ENCODE results near the gene LMO2. TPM values are rescaled to one million over a fixed set of nuclear protein-coding genes. Genes with fewer than 3 reads are reported as not detected.
A peak's percentile ranks its signal among the peaks of the same experiment; 100 is the strongest.
"Not testable (repeated sequence)": the region's sequence is repeated elsewhere in the genome, so short reads cannot be mapped to it uniquely, and the experiment has no call there.

The LMO2 gene
- polyA plus RNA-seq (2013, experiment 1 of 2), result 149 TPM
- polyA plus RNA-seq (2013, experiment 2 of 2), result 134 TPM

DNA sequence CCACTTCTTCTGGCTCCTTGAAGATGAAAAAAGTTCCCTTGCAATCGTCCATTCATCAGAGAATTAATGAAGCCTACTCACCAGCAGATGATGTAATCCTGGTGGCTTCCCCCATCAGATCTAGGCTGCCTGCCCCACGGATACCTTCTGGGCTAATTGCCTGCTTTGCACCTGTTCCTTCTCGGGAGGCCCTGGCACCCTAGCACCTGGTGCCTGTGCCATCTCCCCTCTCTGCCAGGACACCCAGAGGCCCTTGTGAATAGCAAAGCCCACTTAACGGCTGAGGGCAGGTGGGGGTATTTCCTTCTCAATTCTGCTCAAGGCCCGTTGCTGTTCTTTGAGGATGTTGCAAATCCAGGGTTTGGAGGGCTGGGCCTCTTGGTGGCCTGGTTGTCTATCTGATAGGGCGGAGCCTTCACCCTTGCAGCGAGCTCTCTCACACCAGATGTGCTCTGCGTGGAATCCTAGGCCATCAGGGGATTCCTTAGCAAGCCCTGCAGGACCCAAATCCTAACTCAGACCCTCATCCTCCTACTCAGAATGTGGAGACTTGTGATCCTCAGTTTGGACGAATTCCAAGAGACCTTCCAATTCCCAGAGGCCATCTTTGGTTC lies at the start of gene LMO2:
Gene LMO2 (minus strand): TSS at position 363 of the 614 bp plus-strand sequence. CDS start 22,360 bp downstream, outside the sequence.
- Histone ChIP-seq H3K36me3 (ENCODE audit: control insufficient read depth, insufficient read depth, low read length) (no peaks in the 10 kb centered on the region), H3K9me3 (ENCODE audit: control insufficient read depth, low read length) (no peaks in the 10 kb centered on the region), H3K27ac (ENCODE audit: low read depth, low read length, severe bottlenecking) (peak within 1 kb of the TSS; percentile 84), H3K4me3 (ENCODE audit: extremely low read depth, insufficient read depth, low read length, poor library complexity, severe bottlenecking) (no peak within 1 kb of the TSS), H3K4me1 (ENCODE audit: control insufficient read depth, insufficient read depth, low read length, poor library complexity, severe bottlenecking) (peaks cover 44% of the 10 kb centered on the region)
- WGBS, 2 experiments (ENCODE audit: insufficient coverage in 2 of 2), result 85 to 93% methylated on average over 8 to 9 of the region's 9 CpGs

DNA sequence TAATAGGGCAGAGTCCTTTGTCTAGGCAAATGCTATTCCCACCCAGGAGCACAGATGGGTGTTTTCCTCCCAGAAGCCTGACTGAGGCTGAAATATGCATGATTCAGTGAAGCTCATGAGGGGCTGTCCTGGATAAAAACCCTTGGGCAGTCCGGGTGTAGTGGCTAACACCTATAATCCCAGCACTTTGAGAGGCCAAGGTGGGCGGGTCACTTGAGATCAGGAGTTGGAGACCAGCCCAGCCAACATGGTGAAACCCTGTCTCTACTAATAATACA lies 48.6 kb upstream of the LMO2 start:
- H3K27ac ChIP-seq (ENCODE audit: low read depth, low read length, severe bottlenecking), result no peak overlapping the region
- WGBS, 2 experiments (ENCODE audit: insufficient coverage in 2 of 2), result 80 to 83% methylated on average over 2 of the region's 2 CpGs
- H3K36me3 ChIP-seq (ENCODE audit: control insufficient read depth, insufficient read depth, low read length), result no peaks in the 10 kb centered on the region
- H3K9me3 ChIP-seq (ENCODE audit: control insufficient read depth, low read length), result no peaks in the 10 kb centered on the region
- H3K4me3 ChIP-seq (ENCODE audit: extremely low read depth, insufficient read depth, low read length, poor library complexity, severe bottlenecking), result no peak overlapping the region
- peaks cover 78% of the 10 kb centered on the region for H3K4me1 ChIP-seq (ENCODE audit: control insufficient read depth, insufficient read depth, low read length, poor library complexity, severe bottlenecking)

DNA sequence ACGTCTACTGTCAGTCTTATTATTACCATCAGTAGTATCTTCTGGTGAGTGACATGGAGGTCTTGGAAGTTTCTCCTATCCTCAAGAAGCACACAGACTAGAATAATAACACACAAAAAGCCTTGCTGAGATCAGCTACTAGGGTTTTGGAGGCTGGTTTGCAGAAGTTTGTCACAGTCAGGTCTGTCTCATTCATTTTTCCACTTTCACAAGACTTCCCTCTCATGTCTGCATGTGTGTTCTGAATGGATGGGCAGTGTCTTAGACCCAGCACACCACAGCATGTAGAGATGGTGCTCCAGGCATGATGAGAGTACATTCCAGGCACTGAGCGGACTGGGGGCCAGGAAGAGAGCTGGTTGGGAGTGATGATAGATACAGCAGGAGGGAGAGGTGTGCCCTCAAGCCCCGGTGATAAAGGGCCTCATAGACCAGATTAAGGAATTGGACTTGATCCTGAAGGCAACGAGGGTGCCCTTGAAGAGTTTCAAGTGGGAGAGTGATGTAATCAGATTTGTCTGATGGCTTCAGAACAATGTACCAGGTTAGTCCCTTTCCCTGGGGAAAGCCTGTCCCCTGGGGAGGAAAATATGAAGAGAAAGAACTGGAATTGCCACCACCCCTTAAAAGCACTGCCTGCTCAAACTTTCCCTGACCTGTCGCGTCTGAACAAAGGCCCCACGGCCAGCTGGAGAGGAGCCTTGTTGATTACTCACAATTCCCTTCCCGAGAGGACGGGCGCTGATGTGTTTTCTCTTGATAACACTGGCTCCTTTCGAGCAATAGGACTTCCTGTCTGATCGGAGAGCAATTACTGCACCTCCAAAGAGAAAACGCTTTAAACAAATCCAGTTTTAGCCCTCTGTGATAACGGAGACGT lies 45.1 kb upstream of the LMO2 start:
- no peaks in the 10 kb centered on the region for H3K36me3 ChIP-seq (ENCODE audit: control insufficient read depth, insufficient read depth, low read length)
- no peak overlapping the region for H3K4me3 ChIP-seq (ENCODE audit: extremely low read depth, insufficient read depth, low read length, poor library complexity, severe bottlenecking)
- 55 to 64% methylated on average over 7 to 10 of the region's 15 CpGs for whole genome bisulfite sequencing, 2 experiments (ENCODE audit: insufficient coverage in 2 of 2)
- peaks cover 68% of the 10 kb centered on the region for H3K4me1 ChIP-seq (ENCODE audit: control insufficient read depth, insufficient read depth, low read length, poor library complexity, severe bottlenecking)
- H3K27ac ChIP-seq (ENCODE audit: low read depth, low read length, severe bottlenecking), result peak overlapping the region; percentile 88
- peaks cover 7% of the 10 kb centered on the region for H3K9me3 ChIP-seq (ENCODE audit: control insufficient read depth, low read length)

GRCh38 chr11:33935461-33936456 lies 43.9 kb upstream of the LMO2 start:
- peaks cover 58% of the 10 kb centered on the region for H3K4me1 ChIP-seq (ENCODE audit: control insufficient read depth, insufficient read depth, low read length, poor library complexity, severe bottlenecking)

DNA sequence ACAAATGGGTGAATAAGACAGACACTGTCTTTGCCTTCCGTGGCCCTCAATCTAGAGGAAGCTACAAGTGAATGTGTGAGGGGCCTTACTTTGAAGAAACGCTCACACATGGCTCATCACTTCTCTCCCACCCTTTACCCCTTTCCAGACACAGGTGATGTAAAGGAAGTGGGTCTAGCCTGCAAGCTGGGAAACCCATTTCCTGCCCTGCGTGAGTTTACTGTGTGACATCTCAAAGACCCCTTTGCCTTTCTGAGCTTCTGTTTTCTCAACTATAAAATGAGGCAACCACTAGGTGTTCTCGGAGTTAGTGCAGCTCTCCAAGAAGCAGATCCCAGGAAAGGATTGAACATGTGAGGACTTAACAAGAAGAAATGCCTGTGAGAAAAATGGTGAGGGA lies 43.1 kb upstream of the LMO2 start:
- Histone ChIP-seq H3K36me3 (ENCODE audit: control insufficient read depth, insufficient read depth, low read length) (no peaks in the 10 kb centered on the region), H3K4me3 (ENCODE audit: extremely low read depth, insufficient read depth, low read length, poor library complexity, severe bottlenecking) (no peak overlapping the region), H3K4me1 (ENCODE audit: control insufficient read depth, insufficient read depth, low read length, poor library complexity, severe bottlenecking) (peaks cover 54% of the 10 kb centered on the region), H3K9me3 (ENCODE audit: control insufficient read depth, low read length) (peaks cover 21% of the 10 kb centered on the region), H3K27ac (ENCODE audit: low read depth, low read length, severe bottlenecking) (no peak overlapping the region)
- 100% methylated on average over 1 to 2 of the region's 4 CpGs for WGBS, 2 experiments (ENCODE audit: insufficient coverage in 2 of 2)

More at GRCh38 chr11:33935461-33936456, 43.9 kb upstream of the LMO2 start:
- H3K9me3 ChIP-seq (ENCODE audit: control insufficient read depth, low read length), result peaks cover 19% of the 10 kb centered on the region
- WGBS, 2 experiments (ENCODE audit: insufficient coverage in 2 of 2), result 77 to 88% methylated on average over 11 to 13 of the region's 14 CpGs
- no peaks in the 10 kb centered on the region for H3K36me3 ChIP-seq (ENCODE audit: control insufficient read depth, insufficient read depth, low read length)
- H3K4me3 ChIP-seq (ENCODE audit: extremely low read depth, insufficient read depth, low read length, poor library complexity, severe bottlenecking), result no peak overlapping the region
- peak overlapping the region; percentile 88 for H3K27ac ChIP-seq (ENCODE audit: low read depth, low read length, severe bottlenecking)

DNA sequence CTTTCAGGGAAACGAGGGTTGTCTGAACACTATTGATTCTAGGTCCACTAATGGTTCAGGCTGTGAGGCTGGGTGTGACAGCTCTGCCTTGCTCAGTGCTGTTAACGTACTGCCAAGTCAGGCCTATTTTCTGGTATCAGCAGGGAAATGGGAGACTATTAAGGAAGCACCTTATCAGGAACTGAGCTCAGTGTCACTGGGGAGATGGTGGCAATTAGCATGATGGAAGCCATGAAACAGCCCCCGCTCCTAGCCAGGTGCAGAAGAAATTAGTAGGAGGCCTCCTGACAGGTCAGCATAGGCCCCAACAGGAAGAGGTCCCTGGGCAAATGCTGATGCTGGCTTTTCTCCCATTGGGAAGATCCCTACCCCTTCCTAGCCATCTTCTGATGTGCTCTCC lies 42.6 kb upstream of the LMO2 start:
- peaks cover 54% of the 10 kb centered on the region for H3K4me1 ChIP-seq (ENCODE audit: control insufficient read depth, insufficient read depth, low read length, poor library complexity, severe bottlenecking)
- no peaks in the 10 kb centered on the region for H3K36me3 ChIP-seq (ENCODE audit: control insufficient read depth, insufficient read depth, low read length)
- 85 to 86% methylated on average over 3 of the region's 3 CpGs for WGBS, 2 experiments (ENCODE audit: insufficient coverage in 2 of 2)
- H3K9me3 ChIP-seq (ENCODE audit: control insufficient read depth, low read length), result peaks cover 21% of the 10 kb centered on the region
- H3K27ac ChIP-seq (ENCODE audit: low read depth, low read length, severe bottlenecking), result no peak overlapping the region
- H3K4me3 ChIP-seq (ENCODE audit: extremely low read depth, insufficient read depth, low read length, poor library complexity, severe bottlenecking), result no peak overlapping the region

DNA sequence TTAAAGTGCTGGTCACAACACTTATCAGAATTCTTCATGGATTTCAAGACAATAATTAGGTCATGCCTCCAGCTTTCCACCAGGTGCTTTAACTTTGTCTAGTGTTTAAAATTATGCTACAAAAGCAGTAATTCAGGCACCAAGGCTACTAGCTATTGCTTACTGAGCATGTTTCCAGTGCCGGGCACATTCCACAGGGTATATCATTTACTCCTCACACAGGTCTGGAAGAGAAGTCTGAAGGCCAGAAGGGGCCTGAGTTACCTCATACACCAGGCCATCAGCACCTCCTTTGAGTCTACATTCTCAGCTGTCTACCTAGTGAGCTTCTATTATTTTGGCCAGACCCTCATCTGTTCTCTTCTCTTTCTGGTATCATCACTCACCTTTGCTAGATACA lies 41.7 kb upstream of the LMO2 start:
- WGBS, 2 experiments (ENCODE audit: insufficient coverage in 2 of 2), result 83 to 100% methylated on average over 1 of the region's 1 CpG
- peaks cover 45% of the 10 kb centered on the region for H3K4me1 ChIP-seq (ENCODE audit: control insufficient read depth, insufficient read depth, low read length, poor library complexity, severe bottlenecking)
- H3K27ac ChIP-seq (ENCODE audit: low read depth, low read length, severe bottlenecking), result no peak overlapping the region
- no peaks in the 10 kb centered on the region for H3K36me3 ChIP-seq (ENCODE audit: control insufficient read depth, insufficient read depth, low read length)
- no peak overlapping the region for H3K4me3 ChIP-seq (ENCODE audit: extremely low read depth, insufficient read depth, low read length, poor library complexity, severe bottlenecking)
- peaks cover 21% of the 10 kb centered on the region for H3K9me3 ChIP-seq (ENCODE audit: control insufficient read depth, low read length)

DNA sequence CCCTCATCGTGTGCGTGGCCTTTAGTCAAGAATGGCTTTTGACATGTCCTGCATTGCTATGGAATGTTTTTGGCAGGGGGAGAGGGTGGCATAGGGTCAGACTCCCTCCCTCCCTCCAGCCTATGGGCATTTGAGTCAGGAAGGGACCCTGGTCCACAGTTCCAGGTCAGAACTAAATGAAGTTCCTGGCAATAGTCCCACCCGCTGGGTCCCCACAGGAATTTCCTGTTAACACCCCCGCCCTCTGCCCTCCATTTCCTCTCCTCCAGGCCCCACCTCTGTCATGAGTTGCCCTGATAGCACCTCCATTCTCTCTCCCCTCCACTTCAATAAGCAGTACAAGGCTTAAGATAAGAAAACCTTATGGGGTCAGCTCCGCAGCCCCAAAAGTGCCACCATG lies 40.8 kb upstream of the LMO2 start:
- WGBS, 2 experiments (ENCODE audit: insufficient coverage in 2 of 2), result 94 to 100% methylated on average over 1 to 2 of the region's 5 CpGs
- H3K27ac ChIP-seq (ENCODE audit: low read depth, low read length, severe bottlenecking), result no peak overlapping the region

DNA sequence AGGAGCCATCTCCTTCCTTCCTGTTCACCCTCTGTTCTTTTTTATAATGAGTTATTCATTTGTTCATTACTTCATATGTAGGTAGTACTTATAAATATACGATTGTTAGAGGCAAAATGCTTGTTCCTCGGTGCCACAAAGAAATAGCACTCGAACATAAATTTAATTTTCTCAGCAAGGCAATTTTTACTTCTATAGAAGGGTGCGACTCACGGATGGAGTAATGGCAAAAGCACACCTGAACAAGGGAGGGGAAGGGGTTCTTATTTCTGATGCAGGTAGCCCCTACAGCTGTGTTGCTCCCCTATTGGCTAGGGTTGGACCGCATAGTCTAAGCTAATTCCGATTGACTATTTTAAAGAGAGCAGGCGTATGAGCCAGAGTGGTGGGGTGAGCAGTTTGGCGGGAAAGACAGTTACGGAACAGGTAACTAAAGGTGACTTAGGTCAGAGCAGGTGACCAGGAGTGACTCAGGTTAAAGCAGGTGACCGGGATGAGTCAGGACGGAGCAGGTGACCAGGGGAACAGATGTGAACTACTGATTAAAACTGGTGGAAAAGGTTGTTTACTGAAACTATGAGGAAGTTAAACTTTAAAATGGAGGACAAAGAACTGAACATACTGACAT lies 40.0 kb upstream of the LMO2 start:
- H3K27ac ChIP-seq (ENCODE audit: low read depth, low read length, severe bottlenecking); H3K4me3 ChIP-seq (ENCODE audit: extremely low read depth, insufficient read depth, low read length, poor library complexity, severe bottlenecking); H3K36me3 ChIP-seq (ENCODE audit: control insufficient read depth, insufficient read depth, low read length): not testable (repeated sequence)
- 96 to 98% methylated on average over 7 of the region's 12 CpGs for WGBS, 2 experiments (ENCODE audit: insufficient coverage in 2 of 2)
- Histone ChIP-seq H3K9me3 (ENCODE audit: control insufficient read depth, low read length) (peaks cover 21% of the 10 kb centered on the region), H3K4me1 (ENCODE audit: control insufficient read depth, insufficient read depth, low read length, poor library complexity, severe bottlenecking) (peaks cover 28% of the 10 kb centered on the region)

More for the DNA sequence above, 40.8 kb upstream of the LMO2 start:
- H3K4me3 ChIP-seq (ENCODE audit: extremely low read depth, insufficient read depth, low read length, poor library complexity, severe bottlenecking), result no peak overlapping the region
- H3K36me3 ChIP-seq (ENCODE audit: control insufficient read depth, insufficient read depth, low read length), result no peaks in the 10 kb centered on the region
- peaks cover 21% of the 10 kb centered on the region for H3K9me3 ChIP-seq (ENCODE audit: control insufficient read depth, low read length)
- H3K4me1 ChIP-seq (ENCODE audit: control insufficient read depth, insufficient read depth, low read length, poor library complexity, severe bottlenecking), result peaks cover 36% of the 10 kb centered on the region

DNA sequence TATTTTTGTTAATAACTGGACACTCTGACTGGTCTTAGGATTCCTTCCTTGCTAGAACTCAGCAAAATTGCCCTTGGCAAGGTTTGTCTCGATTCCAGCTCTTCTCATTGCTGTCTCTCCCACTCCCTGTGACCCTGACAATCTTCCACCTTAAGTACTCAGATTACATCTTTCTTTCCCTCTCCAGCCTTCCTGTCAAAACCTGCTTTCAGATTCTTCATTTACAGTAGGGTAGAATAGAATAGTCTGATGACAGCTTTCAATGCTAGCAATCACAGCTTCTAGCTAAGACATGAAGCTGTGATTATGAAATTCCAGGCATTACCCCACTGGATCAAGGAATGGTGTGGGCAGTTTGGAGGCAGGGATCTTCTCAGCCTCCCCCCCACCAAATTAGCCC lies 39.2 kb upstream of the LMO2 start:
- Histone ChIP-seq H3K4me1 (ENCODE audit: control insufficient read depth, insufficient read depth, low read length, poor library complexity, severe bottlenecking) (peaks cover 21% of the 10 kb centered on the region), H3K9me3 (ENCODE audit: control insufficient read depth, low read length) (peaks cover 21% of the 10 kb centered on the region), H3K36me3 (ENCODE audit: control insufficient read depth, insufficient read depth, low read length) (no peaks in the 10 kb centered on the region), H3K27ac (ENCODE audit: low read depth, low read length, severe bottlenecking) (peak overlapping the region; percentile 81), H3K4me3 (ENCODE audit: extremely low read depth, insufficient read depth, low read length, poor library complexity, severe bottlenecking) (no peak overlapping the region)
- 56 to 77% methylated on average over 1 of the region's 1 CpG for WGBS, 2 experiments (ENCODE audit: insufficient coverage in 2 of 2)
